Mammary epithelial cell (primary cell): ENCODE results near the gene ERCC5.

Source experiments
- CTCF ChIP-seq, 2 donors: IDR thresholded peaks in 1 of 2; conservative IDR thresholded peaks in 1 of 2; 2 replicates each; pipeline ENCODE4 v1.5.1; 2011 to 2012; ENCODE audit warnings: inconsistent platforms in 2 of 2, low read length in 2 of 2, mild to moderate bottlenecking in 2 of 2, control low read depth in 1 of 2, low read depth in 1 of 2; ENCODE audit not compliant: insufficient read depth in 1 of 2; ENCODE audit errors: extremely low read depth in 1 of 2
- EZH2 ChIP-seq: IDR thresholded peaks from 2 replicates; pipeline ENCODE4 v1.6.1; 2012; ENCODE audit warnings: low read length, inconsistent platforms, borderline replicate concordance

GRCh38 chr13:102868366-102868936 is 22.6 kb downstream of the ERCC5 start:
- TF ChIP-seq CTCF (conservative IDR thresholded peaks at IDR 0.05 in 1 of 2, IDR thresholded peaks at IDR 0.05 in 1 of 2; ENCODE audit: extremely low read depth in 1 of 2, insufficient read depth in 1 of 2, low read depth in 1 of 2, low read length in 2 of 2) = no peak
- no peak for TF ChIP-seq EZH2
